Measurements from ENCODE around the gene ARHGEF33.

The ARHGEF33 gene

DNA sequence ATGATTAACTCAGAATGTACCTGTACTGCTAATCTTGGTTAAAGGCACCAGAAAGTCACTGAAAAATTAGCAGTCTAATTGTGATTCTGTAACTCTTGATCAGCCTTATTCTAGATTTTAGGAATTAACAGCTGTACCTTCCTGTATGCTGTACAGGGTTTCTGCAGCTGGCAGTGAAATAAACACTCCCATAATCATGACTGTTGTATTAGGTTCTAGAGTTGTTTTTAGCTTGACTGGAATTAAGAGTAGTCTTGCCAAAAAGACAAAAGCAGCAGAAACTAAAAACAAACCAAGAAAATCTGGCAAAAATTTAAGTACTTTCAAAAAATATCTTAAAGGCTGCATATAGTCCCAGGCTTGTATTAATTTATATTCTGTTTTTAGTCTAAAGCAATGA lies 127.7 kb downstream of the ARHGEF33 start:
- no peak for DNase-seq (ENCODE audit: insufficient read length, low spot score)
- FAIRE-seq = no peak
- TF ChIP-seq POU2F2 (IDR thresholded peaks at IDR 0.05; ENCODE audit: low read depth, low read length) = no peak
- TF ChIP-seq POLR2AphosphoS5 (IDR thresholded peaks at IDR 0.05; ENCODE audit: low read depth, low read length) = no peak
- TF ChIP-seq POLR2A (IDR thresholded peaks at IDR 0.05; ENCODE audit: low read depth, low read length) = no peak
- no peak for TF ChIP-seq TAF1 (IDR thresholded peaks at IDR 0.05; ENCODE audit: low read depth, low read length)
- TF ChIP-seq SPI1 (IDR thresholded peaks at IDR 0.05; ENCODE audit: low read depth, low read length) = no peak
- TF ChIP-seq PAX5 (IDR thresholded peaks at IDR 0.05; ENCODE audit: insufficient read depth, low read length, severe bottlenecking) = no peak

DNA sequence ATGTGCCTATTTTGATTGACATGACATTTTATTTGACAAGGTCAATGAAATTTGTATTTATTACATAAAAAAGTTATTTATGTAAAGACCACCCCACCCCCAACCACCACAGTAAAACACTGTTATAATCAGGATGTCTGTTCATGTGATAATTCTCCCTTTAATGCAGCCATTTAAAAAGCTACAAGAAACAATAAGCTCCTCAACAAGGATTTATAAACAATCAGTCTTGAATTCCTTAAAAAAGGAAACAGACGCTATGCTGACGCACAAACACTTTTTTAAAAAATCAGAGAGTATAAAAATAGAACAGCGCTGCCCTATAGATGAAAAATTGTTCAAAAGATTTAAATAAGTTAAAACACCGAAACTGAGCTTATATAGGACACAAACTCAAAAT lies 129.0 kb downstream of the ARHGEF33 start:
- FAIRE-seq = no peak
- no peak for TF ChIP-seq POU2F2 (IDR thresholded peaks at IDR 0.05; ENCODE audit: low read depth, low read length)
- no peak for TF ChIP-seq POLR2A (IDR thresholded peaks at IDR 0.05; ENCODE audit: low read depth, low read length)
- no peak for TF ChIP-seq PAX5 (IDR thresholded peaks at IDR 0.05; ENCODE audit: insufficient read depth, low read length, severe bottlenecking)
- TF ChIP-seq SPI1 (IDR thresholded peaks at IDR 0.05; ENCODE audit: low read depth, low read length) = no peak
- no peak for TF ChIP-seq TAF1 (IDR thresholded peaks at IDR 0.05; ENCODE audit: low read depth, low read length)
- no peak for TF ChIP-seq POLR2AphosphoS5 (IDR thresholded peaks at IDR 0.05; ENCODE audit: low read depth, low read length)
- DNase-seq (ENCODE audit: insufficient read length, low spot score) = no peak

DNA sequence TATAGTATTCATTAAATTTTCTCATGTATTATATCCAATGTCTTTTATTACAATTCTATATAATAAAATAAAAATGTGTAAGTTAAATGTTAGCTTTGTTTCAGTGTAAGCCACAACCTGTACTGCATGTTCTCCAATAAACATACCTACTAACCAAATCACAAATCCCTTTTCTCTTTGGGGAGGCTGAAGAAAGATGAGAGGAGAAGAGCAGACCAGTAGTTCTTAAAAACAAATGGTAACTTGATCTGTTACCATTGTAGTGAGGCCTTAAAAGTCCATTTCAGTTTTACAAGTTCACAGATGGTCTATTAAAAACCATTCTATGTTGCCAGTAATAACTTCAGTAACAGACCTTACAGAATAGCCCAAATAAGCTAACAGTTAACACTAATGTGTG lies 130.7 kb downstream of the ARHGEF33 start:
- no peak for TF ChIP-seq TAF1 (IDR thresholded peaks at IDR 0.05; ENCODE audit: low read depth, low read length)
- TF ChIP-seq POU2F2 (IDR thresholded peaks at IDR 0.05; ENCODE audit: low read depth, low read length) = no peak
- TF ChIP-seq SPI1 (IDR thresholded peaks at IDR 0.05; ENCODE audit: low read depth, low read length) = no peak
- no peak for TF ChIP-seq PAX5 (IDR thresholded peaks at IDR 0.05; ENCODE audit: insufficient read depth, low read length, severe bottlenecking)
- no peak for TF ChIP-seq POLR2AphosphoS5 (IDR thresholded peaks at IDR 0.05; ENCODE audit: low read depth, low read length)
- no peak for TF ChIP-seq POLR2A (IDR thresholded peaks at IDR 0.05; ENCODE audit: low read depth, low read length)
- FAIRE-seq = no peak
- DNase-seq (ENCODE audit: insufficient read length, low spot score) = no peak

DNA sequence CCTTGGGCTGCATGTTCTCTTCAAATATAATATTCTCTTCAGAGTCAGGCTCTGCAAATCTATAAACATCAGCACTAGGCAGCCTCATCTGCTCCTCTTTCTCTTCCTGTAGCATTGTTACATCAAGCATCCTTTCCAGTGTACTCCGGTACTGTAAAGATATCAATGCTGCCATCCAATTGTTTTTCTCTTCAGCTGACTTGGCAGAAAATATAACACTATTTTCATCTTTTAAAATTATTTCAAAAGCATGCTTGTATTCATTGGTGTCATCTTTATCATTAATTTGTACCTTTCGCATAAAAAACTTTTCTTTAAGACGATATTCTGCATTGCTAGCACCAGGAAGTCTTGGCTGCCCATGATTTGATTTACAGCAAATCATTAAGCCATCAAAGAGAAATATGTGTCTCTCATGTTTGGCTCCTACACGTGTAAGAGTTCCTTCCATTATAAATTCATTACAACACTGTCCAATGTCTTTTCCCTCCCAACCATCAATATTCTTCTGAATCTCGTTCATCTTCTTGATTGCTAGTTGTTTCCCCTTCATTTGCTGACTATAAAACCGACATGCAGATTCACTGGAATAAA lies 133.1 kb downstream of the ARHGEF33 start:
- DNase-seq (ENCODE audit: insufficient read length, low spot score) (no peak), FAIRE-seq (no peak)
- TF ChIP-seq POLR2AphosphoS5 (IDR thresholded peaks at IDR 0.05; ENCODE audit: low read depth, low read length) (no peak), TAF1 (IDR thresholded peaks at IDR 0.05; ENCODE audit: low read depth, low read length) (no peak), PAX5 (IDR thresholded peaks at IDR 0.05; ENCODE audit: insufficient read depth, low read length, severe bottlenecking) (no peak), POU2F2 (IDR thresholded peaks at IDR 0.05; ENCODE audit: low read depth, low read length) (no peak), SPI1 (IDR thresholded peaks at IDR 0.05; ENCODE audit: low read depth, low read length) (no peak), POLR2A (IDR thresholded peaks at IDR 0.05; ENCODE audit: low read depth, low read length) (no peak)

DNA sequence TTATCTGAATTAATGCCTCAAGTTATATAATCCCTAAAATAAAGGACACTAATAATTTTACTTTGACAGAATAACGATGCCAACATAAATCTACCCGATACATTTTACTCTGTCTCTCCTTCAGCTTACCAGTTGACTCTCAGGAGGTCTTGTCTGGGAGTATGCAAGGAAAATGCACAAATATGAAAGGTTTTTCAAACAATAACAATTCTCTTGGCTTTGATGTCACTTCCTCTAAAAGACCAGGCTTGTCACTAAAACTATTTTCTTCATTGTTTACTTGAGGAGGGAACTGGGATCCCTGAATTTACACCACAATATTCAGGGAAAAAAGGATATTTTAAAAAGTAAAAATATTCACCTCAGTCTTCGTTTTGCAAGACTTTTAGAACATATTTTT lies 134.0 kb downstream of the ARHGEF33 start:
- FAIRE-seq = no peak
- TF ChIP-seq POLR2AphosphoS5 (IDR thresholded peaks at IDR 0.05; ENCODE audit: low read depth, low read length) (no peak), SPI1 (IDR thresholded peaks at IDR 0.05; ENCODE audit: low read depth, low read length) (no peak), PAX5 (IDR thresholded peaks at IDR 0.05; ENCODE audit: insufficient read depth, low read length, severe bottlenecking) (no peak), TAF1 (IDR thresholded peaks at IDR 0.05; ENCODE audit: low read depth, low read length) (no peak), POU2F2 (IDR thresholded peaks at IDR 0.05; ENCODE audit: low read depth, low read length) (no peak), POLR2A (IDR thresholded peaks at IDR 0.05; ENCODE audit: low read depth, low read length) (no peak)

DNA sequence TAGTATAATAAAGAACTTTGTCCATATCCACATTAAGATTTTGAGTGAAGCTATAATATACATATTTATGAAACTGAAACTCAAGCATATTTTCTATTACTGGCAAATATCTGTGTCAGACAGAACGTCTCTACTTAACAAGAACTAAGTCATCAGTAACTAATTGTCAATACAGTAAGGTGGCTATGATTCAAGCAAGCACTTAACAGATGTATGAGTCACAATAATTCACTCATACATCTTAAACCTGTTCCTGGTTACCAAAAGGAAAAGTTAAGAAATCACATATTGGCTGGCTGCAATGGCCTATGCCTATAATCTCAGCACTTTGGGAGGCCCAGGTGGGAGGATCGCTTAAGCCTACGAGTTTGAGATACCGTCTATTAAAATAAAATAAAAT lies 135.2 kb downstream of the ARHGEF33 start:
- DNase-seq (ENCODE audit: insufficient read length, low spot score) (no peak), FAIRE-seq (no peak)
- no peak for TF ChIP-seq PAX5 (IDR thresholded peaks at IDR 0.05; ENCODE audit: insufficient read depth, low read length, severe bottlenecking)
- TF ChIP-seq TAF1 (IDR thresholded peaks at IDR 0.05; ENCODE audit: low read depth, low read length) = no peak
- no peak for TF ChIP-seq POLR2A (IDR thresholded peaks at IDR 0.05; ENCODE audit: low read depth, low read length)
- TF ChIP-seq SPI1 (IDR thresholded peaks at IDR 0.05; ENCODE audit: low read depth, low read length) = no peak
- TF ChIP-seq POLR2AphosphoS5 (IDR thresholded peaks at IDR 0.05; ENCODE audit: low read depth, low read length) = no peak
- TF ChIP-seq POU2F2 (IDR thresholded peaks at IDR 0.05; ENCODE audit: low read depth, low read length) = no peak

More for the DNA sequence above, 134.0 kb downstream of the ARHGEF33 start:
- no peak for DNase-seq (ENCODE audit: insufficient read length, low spot score)
